ENCODE measurements around the gene ZSCAN21.

GRCh38 chr7:100091411-100092181 lies 42.0 kb downstream of the ZSCAN21 start:
- TF ChIP-seq YY1 (tag by site-specific recombination; IDR thresholded peaks at IDR 0.05) (no peak), ZFP69B (tag by site-specific recombination; IDR thresholded peaks at IDR 0.05) (no peak), SALL2 (tag by site-specific recombination; IDR thresholded peaks at IDR 0.05; ENCODE audit: borderline replicate concordance) (no peak), CTCF (tag by site-specific recombination; IDR thresholded peaks at IDR 0.05) (peak; percentile 21; the same call in 1 of the 2 replicates), ZNF366 (tag by site-specific recombination; conservative IDR thresholded peaks at IDR 0.05) (no peak), PATZ1 (tag by site-specific recombination; IDR thresholded peaks at IDR 0.05) (no peak), KLF1 (tag by site-specific recombination; IDR thresholded peaks at IDR 0.05) (no peak)
